GM12878 (cell line): ENCODE measurements around the gene ZNF410. TPM values are rescaled to one million over a fixed set of nuclear protein-coding genes. Genes with fewer than 3 reads are reported as not detected.

Source experiments
- ATAC-seq: fragments of 200-7000 bp; cut with Tn5 transposase; 3 replicates; pipeline ENCODE4 v1.9.1; 2020; ENCODE audit warnings: mild to moderate bottlenecking, moderate library complexity
- BruUV-seq: library from RNA; stranded (reverse); fragments of 400-500 nt; replicated peaks from 2 replicates; lab custom pipeline; 2021; lab: Mats Ljungman, UMichigan
- CTCF ChIA-PET: fragments of 300-600 bp; sonication (Branson Sonifier 250); formaldehyde crosslinking; extraction: SDS; loops from one replicate; lab custom pipeline; 2021; ENCODE audit warnings: inconsistent platforms; lab: Yijun Ruan, JAX
- POLR2A ChIA-PET: fragments of 350-600 bp; formaldehyde crosslinking; extraction: SDS; loops from one replicate; lab custom pipeline; 2021; ENCODE audit warnings: inconsistent platforms; lab: Charles Lee
- RAD21 ChIA-PET: fragments of 300-600 bp; sonication (Branson Sonifier 250); formaldehyde crosslinking; loops from one replicate; lab custom pipeline; 2023; ENCODE audit warnings: antibody characterized with exemption; ENCODE audit not compliant: unreplicated experiment; lab: Charles Lee
- SMC1A ChIA-PET: fragments of 300-600 bp; sonication (Branson Sonifier 250); formaldehyde crosslinking; loops from one replicate; lab custom pipeline; 2023; ENCODE audit not compliant: unreplicated experiment, uncharacterized antibody; lab: Charles Lee
- DNase-seq: peaks from one replicate; pipeline ENCODE4 v3.0.0-alpha.2; 2011; ENCODE audit warnings: low read depth, low spot score
- FAIRE-seq: peaks from 3 replicates; lab custom pipeline; 2011; peaks lifted over from hg19 to GRCh38; lab: Jason Lieb, UNC
- H2AFZ ChIP-seq: 2 replicates; pipeline ENCODE4 v1.6.0; 2011; ENCODE audit warnings: low read depth, low read length, control low read depth; ENCODE audit not compliant: control insufficient read depth
- H3K27ac ChIP-seq: 2 replicates; pipeline ENCODE4 v1.5.1; 2011; ENCODE audit warnings: control low read depth; ENCODE audit not compliant: control insufficient read depth, insufficient read depth
- H3K27me3 ChIP-seq, 2 experiments: replicated peaks in 1 of 2; 2 replicates each; pipeline versions ENCODE4 v1.6.0 to v1.6.1; 2011; ENCODE audit warnings: low read length in 1 of 2; ENCODE audit not compliant: control insufficient read depth in 2 of 2, insufficient read depth in 2 of 2
- H3K36me3 ChIP-seq, 2 experiments: 2 replicates each; pipeline ENCODE4 v1.5.1; 2011; ENCODE audit warnings: low read length in 1 of 2; ENCODE audit not compliant: control insufficient read depth in 2 of 2, insufficient read depth in 2 of 2
- H3K4me1 ChIP-seq: 2 replicates; pipeline ENCODE4 v1.6.1; 2011; ENCODE audit warnings: mild to moderate bottlenecking, low read length, moderate library complexity, mixed read lengths; ENCODE audit not compliant: control insufficient read depth, insufficient read depth
- H3K4me2 ChIP-seq: 2 replicates; pipeline ENCODE4 v1.6.0; 2011; ENCODE audit warnings: control low read depth; ENCODE audit not compliant: control insufficient read depth, insufficient read depth
- H3K4me3 ChIP-seq: fragments of 200-600 bp; sonication (generic); 2 replicates; pipeline ENCODE4 v1.5.1; 2016
- H3K79me2 ChIP-seq: 2 replicates; pipeline ENCODE4 v1.6.0; 2011; ENCODE audit warnings: low read length; ENCODE audit not compliant: control insufficient read depth, insufficient read depth
- H3K9ac ChIP-seq: 2 replicates; pipeline ENCODE4 v1.8.0; 2011; ENCODE audit warnings: low read length, control low read depth, mixed read lengths; ENCODE audit not compliant: control insufficient read depth, insufficient read depth
- H3K9me3 ChIP-seq: replicated peaks from 3 replicates; pipeline ENCODE4 v1.5.1; 2011; ENCODE audit warnings: mild to moderate bottlenecking, low read length; ENCODE audit not compliant: control insufficient read depth, insufficient read depth
- H4K20me1 ChIP-seq: 2 replicates; pipeline ENCODE4 v1.6.0; 2011; ENCODE audit not compliant: control insufficient read depth, insufficient read depth
- CUX1 ChIP-seq: IDR thresholded peaks from 2 replicates; pipeline ENCODE4 v1.6.1; 2012; ENCODE audit warnings: improper control_type of control experiment, low read depth, low read length; ENCODE audit not compliant: insufficient replicate concordance
- FOS ChIP-seq: IDR thresholded peaks from 3 replicates; pipeline ENCODE4 v1.6.1; 2011; ENCODE audit warnings: borderline replicate concordance; ENCODE audit not compliant: insufficient read length; ENCODE audit errors: extremely low read depth
- FOXM1 ChIP-seq: IDR thresholded peaks from 2 replicates; pipeline ENCODE4 v1.6.1; 2012; ENCODE audit warnings: low read depth, mild to moderate bottlenecking, inconsistent platforms, low read length, moderate library complexity
- NFYB ChIP-seq: IDR thresholded peaks from 2 replicates; pipeline ENCODE4 v1.6.1; 2011; ENCODE audit warnings: low read depth, mild to moderate bottlenecking, low read length, improper control_type of control experiment, moderate library complexity; ENCODE audit not compliant: insufficient read depth
- PRDM15 ChIP-seq: fragments of 450-650 bp; formaldehyde crosslinking; IDR thresholded peaks from 2 replicates; pipeline ENCODE4 v1.4.0; 2020; ENCODE audit warnings: mild to moderate bottlenecking, moderate library complexity
- SUZ12 ChIP-seq: fragments of 200-600 bp; sonication (generic); IDR thresholded peaks from one replicate; pipeline ENCODE4 v1.6.1; 2018; ENCODE audit warnings: antibody characterized with exemption, mild to moderate bottlenecking; ENCODE audit not compliant: unreplicated experiment
- ZBTB40 ChIP-seq: fragments of 450-650 bp; IDR thresholded peaks from 2 replicates; pipeline ENCODE4 v1.6.1; 2016; ENCODE audit warnings: mild to moderate bottlenecking, moderate library complexity, borderline replicate concordance
- WGBS: methylation state at CpG from one replicate; pipeline ENCODE4 v1.1.6; 2016; ENCODE audit warnings: low lambda C conversion rate; ENCODE audit not compliant: insufficient replicate concordance, insufficient coverage; ENCODE audit errors: missing lambda C conversion rate; 5-methylcytosine and 5-hydroxymethylcytosine counted together
- in situ Hi-C: fragments of 300-500 bp; cut with MboI; formaldehyde crosslinking; loops from 9 replicates; pipeline ENCODE4 v1.14.3; 2018; ENCODE audit warnings: mixed read lengths
- intact Hi-C: fragments of 100-400 bp; cut with micrococcal nuclease; formaldehyde crosslinking; loops from one replicate; pipeline ENCODE4 v1.14.2; 2022; ENCODE audit not compliant: unreplicated experiment
- polyA plus RNA-seq, 11 experiments: library from polyadenylated mRNA; depleted of rRNA in 4 of 11; unstranded in 6 of 11; stranded (reverse) in 5 of 11; fragments of >200 nt; fragmentation: Nextera tagmentation in 4 of 11; fragmentation: Illumina TruSeq in 1 of 11; extraction: Ambion mirVana in 4 of 11; extraction: Trizol in 1 of 11; gene quantifications; 1 replicate in 1 of 11; 2 replicates in 10 of 11; pipeline versions ENCODE4 v1.2.1 to v1.2.3, GENCODE V29; 2011 to 2016; ENCODE audit warnings: inconsistent platforms in 2 of 11, missing spikeins in 2 of 11, low read depth in 1 of 11
- total RNA-seq, 4 experiments: library from RNA; depleted of rRNA in 3 of 4; stranded (reverse); fragments of >200 nt in 3 of 4; fragmentation: Illumina TruSeq in 1 of 4; extraction: Trizol in 1 of 4; gene quantifications; 2 replicates each; pipeline versions ENCODE4 v1.2.1 to v1.2.3, GENCODE V29; 2013 to 2021

ZNF410 gene
- total and polyA plus RNA-seq, 10 of the 15 experiments (the other 5 are each of a cell fraction or from before 2014, with no cell fraction given) = 31.2 to 56.6 (median 47.7) TPM

GRCh38 chr14:73953731-73954130, 67.1 kb downstream of the ZNF410 start:
- ChIA-PET RAD21 (interaction anchor here (0.5 kb wide), 1 partner anchor 375 kb away, joined by 3 read pairs; no protein-coding TSS in a partner anchor), POLR2A (interaction anchor here (0.6 kb wide), 1 partner anchor 13 kb away, joined by 3 read pairs; no protein-coding TSS in a partner anchor), CTCF (interaction anchor here (1.0 kb wide), 1 partner anchor 59 kb away, joined by 3 read pairs; no protein-coding TSS in a partner anchor), SMC1A (interaction anchor here (1.3 kb wide), 1 partner anchor 10 kb away, joined by 3 read pairs; no protein-coding TSS in a partner anchor)
- Histone ChIP-seq H3K27ac (no peak overlapping the region), H2AFZ (no peak overlapping the region), H3K4me1 (0 out of 2 replicates have a peak, but pooled peaks cover 4% of the 10 kb centered on the region), H4K20me1 (no peaks in the 10 kb centered on the region), H3K4me2 (no peak overlapping the region), H3K4me3 (no peak overlapping the region), H3K27me3 (no peaks in the 10 kb centered on the region), H3K79me2 (peaks cover 4% of the 10 kb centered on the region), H3K36me3 (peaks cover 2 to 14% of the 10 kb centered on the region in 2 experiments; a peak in 3 of 4 replicates), H3K9ac (no peak overlapping the region), H3K9me3 (no peaks in the 10 kb centered on the region)
- FAIRE-seq (no peak), ATAC-seq (no peak), DNase-seq (no peak)
- 0% methylated on average over 1 of the region's 1 CpG for WGBS
- BruUV-seq = no TSS peak
- intact Hi-C loops (no loop called here), in situ Hi-C loops (no loop called here)
- TF ChIP-seq ZBTB40 (no peak), NFYB (no peak), FOS (no peak), SUZ12 (no peak), PRDM15 (CRISPR knock-in tag) (no peak), FOXM1 (no peak), CUX1 (no peak)
